ENCODE measurements around the gene FN3KRP. TPM values are rescaled to one million over a fixed set of nuclear protein-coding genes. Genes with fewer than 3 reads are reported as not detected.

FN3KRP gene
- total RNA-seq, 4 donors from 2014 or later: 16.3 to 39.6 (median 26.8) TPM

DNA sequence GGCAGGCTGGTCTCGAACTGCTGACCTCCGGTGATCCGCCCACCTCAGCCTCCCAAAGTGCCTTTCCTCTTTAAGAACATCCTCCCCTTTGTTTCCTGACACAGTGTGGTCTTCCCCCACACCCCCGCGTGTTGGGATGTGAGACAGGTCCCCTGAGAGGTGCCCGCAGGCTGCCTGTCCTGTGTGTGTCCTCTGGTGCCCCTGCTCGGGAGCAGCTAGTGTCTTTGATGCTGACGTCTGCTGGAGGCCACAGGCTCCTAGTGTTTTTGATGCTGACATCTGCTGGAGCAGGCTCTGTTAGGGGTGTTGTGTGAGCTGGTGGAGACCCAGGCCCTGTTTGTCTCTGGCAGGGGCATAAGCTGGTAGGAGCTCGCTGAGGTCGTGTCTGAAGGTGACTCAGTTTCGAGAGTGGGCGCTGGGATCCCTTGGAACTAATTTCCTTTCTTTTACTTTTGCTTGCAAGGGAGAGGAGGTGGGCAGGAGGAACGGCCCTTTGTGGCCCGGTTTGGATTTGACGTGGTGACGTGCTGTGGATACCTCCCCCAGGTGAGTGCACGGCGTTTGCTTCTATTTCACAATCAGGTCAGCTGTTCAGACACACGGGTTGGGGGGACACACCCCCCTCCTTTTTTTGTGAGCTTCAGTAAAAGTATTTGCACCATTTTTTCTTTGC lies 6.0 kb downstream of the FN3KRP start:
- in situ Hi-C loops (cut with MboI; ENCODE audit: low pct_ligation_motif_present in 1 of 4, low pct_unique_long_range_greater_than_20kb in 1 of 4, low sequenced_read_pairs in 3 of 4): no loop called here
- intact Hi-C loops (cut with DNase I; ENCODE audit: low total_unique reads): no loop called here
- no peak for TF ChIP-seq CTCF (IDR thresholded peaks at IDR 0.05)
- no peak for TF ChIP-seq EP300 (IDR thresholded peaks at IDR 0.05; ENCODE audit: low read depth)
- no peak for TF ChIP-seq POLR2AphosphoS5 (IDR thresholded peaks at IDR 0.05)
- TF ChIP-seq POLR2A (IDR thresholded peaks at IDR 0.05): no peak
- H3K27ac ChIP-seq: no peak overlapping the region
- peaks cover 6 to 10% (median 9%) of the 10 kb centered on the region in 4 donors for H3K4me1 ChIP-seq
- H3K9me3 ChIP-seq: no peaks in the 10 kb centered on the region
- 86 to 95% methylated on average over 7 to 19 of the region's 19 CpGs for WGBS, 2 donors (ENCODE audit: low coverage in 1 of 2)
- H3K4me3 ChIP-seq: no peak overlapping the region
- no peak for DNase-seq
- H3K36me3 ChIP-seq: peaks cover 0 to 24% (median 8%) of the 10 kb centered on the region in 4 donors
- no peaks in the 10 kb centered on the region for H3K27me3 ChIP-seq

DNA sequence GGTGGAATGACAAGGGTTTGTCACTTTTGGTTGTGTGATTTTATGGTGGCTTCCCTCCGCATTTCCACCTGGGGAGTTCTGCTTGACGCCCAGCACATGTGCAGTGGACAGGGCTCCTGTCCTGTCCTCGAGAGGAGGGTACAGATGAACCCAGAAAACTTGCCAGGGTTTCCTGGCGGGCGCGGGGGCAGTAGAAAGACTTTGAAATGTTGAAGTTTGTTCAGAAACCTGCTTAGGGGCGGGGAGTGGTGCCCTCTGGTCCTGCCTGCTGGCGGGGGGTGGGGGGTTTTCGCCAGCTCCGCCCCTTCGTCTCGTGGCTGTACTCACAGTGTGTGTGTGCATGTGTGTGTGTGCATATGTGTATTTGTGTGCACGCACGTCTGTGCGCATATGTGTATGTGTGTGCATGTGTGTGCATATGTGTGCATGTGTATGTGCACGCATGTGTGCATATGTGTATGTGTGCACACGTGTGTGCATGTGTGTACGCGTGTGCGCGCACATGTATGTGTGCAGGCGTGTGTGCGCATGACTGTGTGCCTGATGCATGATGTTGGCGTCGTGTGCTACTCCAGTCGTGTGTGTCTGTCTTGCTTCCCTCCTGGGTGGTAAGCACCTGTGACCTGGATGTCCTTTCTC lies 6.8 kb downstream of the FN3KRP start:
- H3K36me3 ChIP-seq: peaks cover 0 to 24% (median 8%) of the 10 kb centered on the region in 4 donors
- peaks cover 0 to 2% (median under 1%) of the 10 kb centered on the region in 4 donors for H3K4me1 ChIP-seq
- H3K4me3 ChIP-seq: no peak overlapping the region
- TF ChIP-seq POLR2AphosphoS5 (IDR thresholded peaks at IDR 0.05): no peak
- no peak for TF ChIP-seq EP300 (IDR thresholded peaks at IDR 0.05; ENCODE audit: low read depth)
- no peak for TF ChIP-seq CTCF (IDR thresholded peaks at IDR 0.05)
- no peak for TF ChIP-seq POLR2A (IDR thresholded peaks at IDR 0.05)
- H3K9me3 ChIP-seq: no peaks in the 10 kb centered on the region
- DNase-seq: no peak
- in situ Hi-C loops (cut with MboI; ENCODE audit: low pct_ligation_motif_present in 1 of 4, low pct_unique_long_range_greater_than_20kb in 1 of 4, low sequenced_read_pairs in 3 of 4): no loop called here
- no peaks in the 10 kb centered on the region for H3K27me3 ChIP-seq
- WGBS, 2 donors (ENCODE audit: low coverage in 1 of 2): 91% methylated on average over 26 of the region's 26 CpGs; no CpG with 5 or more reads in 1 of the 2 donors
- no peak overlapping the region for H3K27ac ChIP-seq
- intact Hi-C loops (cut with DNase I; ENCODE audit: low total_unique reads): no loop called here

DNA sequence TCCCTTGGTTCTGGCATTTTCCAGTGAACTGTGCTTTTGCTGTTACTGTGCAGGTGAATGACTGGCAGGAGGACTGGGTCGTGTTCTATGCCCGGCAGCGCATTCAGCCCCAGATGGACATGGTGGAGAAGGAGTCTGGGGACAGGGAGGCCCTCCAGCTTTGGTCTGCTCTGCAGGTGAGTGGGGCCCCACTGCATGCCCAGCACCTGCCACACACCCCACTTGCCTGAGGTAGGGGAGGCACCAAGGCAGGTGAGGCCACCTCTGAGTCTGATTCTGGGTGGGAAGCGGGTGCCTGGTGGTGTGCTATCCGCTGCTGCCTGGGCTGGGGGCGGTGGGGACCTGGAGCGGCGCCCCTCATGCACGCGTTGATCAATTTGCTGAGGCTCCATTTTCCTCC lies 9.9 kb downstream of the FN3KRP start:
- 96% methylated on average over 10 of the region's 10 CpGs; no CpG with 5 or more reads in 1 of the 2 donors for WGBS, 2 donors (ENCODE audit: low coverage in 1 of 2)
- Histone ChIP-seq H3K9me3 (no peaks in the 10 kb centered on the region), H3K36me3 (peaks cover 0 to 18% (median 8%) of the 10 kb centered on the region in 4 donors), H3K4me3 (no peak overlapping the region), H3K27me3 (no peaks in the 10 kb centered on the region), H3K4me1 (no peaks in the 10 kb centered on the region), H3K27ac (no peak overlapping the region)
- DNase-seq: no peak
- intact Hi-C loops (cut with DNase I; ENCODE audit: low total_unique reads) (no loop called here), in situ Hi-C loops (cut with MboI; ENCODE audit: low pct_ligation_motif_present in 1 of 4, low pct_unique_long_range_greater_than_20kb in 1 of 4, low sequenced_read_pairs in 3 of 4) (no loop called here)
- TF ChIP-seq POLR2AphosphoS5 (IDR thresholded peaks at IDR 0.05): no peak
- no peak for TF ChIP-seq CTCF (IDR thresholded peaks at IDR 0.05)
- no peak for TF ChIP-seq EP300 (IDR thresholded peaks at IDR 0.05; ENCODE audit: low read depth)
- TF ChIP-seq POLR2A (IDR thresholded peaks at IDR 0.05): no peak

DNA sequence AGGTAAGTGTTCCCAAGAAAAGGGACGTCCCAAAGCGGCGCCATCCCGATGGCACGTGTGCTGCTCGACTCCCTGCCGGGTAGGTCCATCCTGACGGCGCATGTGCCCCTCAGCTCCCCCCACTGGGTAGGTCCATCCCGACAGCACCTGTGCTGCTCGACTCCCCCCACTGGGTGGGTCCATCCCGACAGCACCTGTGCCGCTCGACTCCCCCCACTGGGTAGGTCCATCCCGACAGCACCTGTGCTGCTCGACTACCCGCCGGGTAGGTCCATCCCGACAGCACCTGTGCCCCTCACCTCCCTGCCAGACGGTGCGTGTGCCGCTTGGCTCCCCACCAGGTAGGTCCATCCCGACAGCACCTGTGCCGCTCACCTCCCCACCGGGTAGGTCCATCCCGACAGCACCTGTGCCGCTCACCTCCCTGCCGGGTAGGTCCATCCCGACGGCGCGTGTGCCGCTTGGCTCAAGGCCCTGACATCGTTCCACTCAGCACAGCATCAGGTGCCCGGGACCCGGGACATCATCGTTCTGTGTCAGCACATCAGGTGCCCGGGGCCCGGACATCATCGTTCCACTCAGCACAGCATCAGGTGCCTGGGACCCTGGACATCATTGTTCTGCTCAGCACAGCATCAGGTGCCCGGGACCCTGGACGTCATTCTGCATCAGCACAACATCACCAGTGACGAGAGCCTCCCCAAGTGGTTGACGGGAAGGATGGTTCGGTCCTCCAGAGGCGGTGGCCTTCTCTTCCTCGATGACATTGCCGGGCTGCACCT lies 13.2 kb downstream of the FN3KRP start:
- no peak for TF ChIP-seq EP300 (IDR thresholded peaks at IDR 0.05; ENCODE audit: low read depth)
- TF ChIP-seq POLR2AphosphoS5 (IDR thresholded peaks at IDR 0.05): no peak
- no peak for DNase-seq
- intact Hi-C loops (cut with DNase I; ENCODE audit: low total_unique reads): no loop called here
- Histone ChIP-seq H3K27ac (no peak overlapping the region), H3K36me3 (peaks cover 0 to 11% (median 6%) of the 10 kb centered on the region in 4 donors), H3K4me1 (no peaks in the 10 kb centered on the region), H3K4me3 (no peak overlapping the region), H3K9me3 (no peaks in the 10 kb centered on the region), H3K27me3 (no peaks in the 10 kb centered on the region)
- in situ Hi-C loops (cut with MboI; ENCODE audit: low pct_ligation_motif_present in 1 of 4, low pct_unique_long_range_greater_than_20kb in 1 of 4, low sequenced_read_pairs in 3 of 4): no loop called here
- 91% methylated on average over 43 of the region's 48 CpGs; no CpG with 5 or more reads in 1 of the 2 donors for WGBS, 2 donors (ENCODE audit: low coverage in 1 of 2)

Measured in transverse colon (tissue), 4 donors.